HCT116 (cell line): ENCODE results near the gene RNF208. TPM values are rescaled to one million over a fixed set of nuclear protein-coding genes. Genes with fewer than 3 reads are reported as not detected.

ENCODE experiments used
- ATAC-seq: fragments of 200-7000 bp; cut with Tn5 transposase; 2 replicates; pipeline ENCODE4 v1.9.1; 2020; ENCODE audit warnings: mild to moderate bottlenecking, moderate library complexity
- BruUV-seq: library from RNA; stranded (reverse); fragments of 400-500 nt; replicated peaks from 2 replicates; lab custom pipeline; 2021; lab: Mats Ljungman, UMichigan
- CTCF ChIA-PET: fragments of 300-600 bp; sonication (Branson Sonifier 250); formaldehyde crosslinking; loops from one replicate; lab custom pipeline; 2021; ENCODE audit warnings: antibody characterized with exemption; lab: Charles Lee
- POLR2A ChIA-PET: fragments of 300-600, 350-600 bp; sonication (Branson Sonifier 250); formaldehyde crosslinking; loops from one replicate; lab custom pipeline; 2021; ENCODE audit warnings: antibody characterized with exemption; lab: Charles Lee
- RAD21 ChIA-PET, 2 experiments: fragments of 300-600 bp; sonication (Branson Sonifier 250); formaldehyde crosslinking; loops; one replicate each; lab custom pipeline; 2023; ENCODE audit warnings: low total read pairs in 2 of 2; ENCODE audit not compliant: uncharacterized antibody in 2 of 2, unreplicated experiment in 2 of 2, low non-redundant PET in 1 of 2; lab: Charles Lee
- DNase-seq: peaks from one replicate; pipeline ENCODE4 v3.0.0-alpha.2; 2010; ENCODE audit warnings: low read depth, low spot score
- H2AFZ ChIP-seq: fragments of 200-600 bp; shearing (Covaris generic), sonication (generic); 2 replicates; pipeline ENCODE4 v1.6.1; 2017; ENCODE audit warnings: low read depth, mixed run types, mixed read lengths, antibody characterized with exemption, low read length; ENCODE audit not compliant: poor library complexity, severe bottlenecking
- H3K27ac ChIP-seq: 2 replicates; pipeline ENCODE4 v1.5.1; 2012; ENCODE audit warnings: low read depth, low read length
- H3K27me3 ChIP-seq: fragments of 200-600 bp; sonication (generic); 2 replicates; pipeline ENCODE4 v1.6.1; 2016; ENCODE audit warnings: mixed run types, low read length, mixed read lengths; ENCODE audit not compliant: insufficient read depth
- H3K36me3 ChIP-seq, 2 experiments: fragments of 200-500 bp in 1 of 2; fragments of 200-600 bp in 1 of 2; sonication (Bioruptor generic) in 1 of 2; sonication (generic) in 1 of 2; 2 replicates each; pipeline versions ENCODE4 v1.5.1 to v1.6.1; 2014 to 2016; ENCODE audit warnings: low read length in 2 of 2, inconsistent platforms in 1 of 2, mixed read lengths in 1 of 2, mixed run types in 1 of 2; ENCODE audit not compliant: insufficient read depth in 2 of 2, control insufficient read depth in 1 of 2
- H3K4me1 ChIP-seq, 2 experiments: fragments of 200-600 bp in 1 of 2; sonication (generic) in 1 of 2; 2 replicates each; pipeline versions ENCODE4 v1.5.1 to v1.6.1; 2012 to 2017; ENCODE audit warnings: low read length in 2 of 2, inconsistent platforms in 1 of 2, mild to moderate bottlenecking in 1 of 2, mixed read lengths in 1 of 2, mixed run types in 1 of 2, moderate library complexity in 1 of 2; ENCODE audit not compliant: insufficient read depth in 2 of 2, control insufficient read depth in 1 of 2
- H3K4me2 ChIP-seq: fragments of 200-600 bp; sonication (generic); 2 replicates; pipeline ENCODE4 v1.6.1; 2017; ENCODE audit warnings: mixed run types, low read length, mixed read lengths
- H3K4me3 ChIP-seq, 2 experiments: fragments of 200-600 bp in 1 of 2; sonication (generic) in 1 of 2; replicated peaks in 1 of 2; 2 replicates each; pipeline ENCODE4 v1.5.1; 2011 to 2016; ENCODE audit warnings: low read length in 2 of 2, control low read depth in 1 of 2, low read depth in 1 of 2, mild to moderate bottlenecking in 1 of 2, mixed read lengths in 1 of 2, mixed run types in 1 of 2
- H3K79me2 ChIP-seq: fragments of 200-600 bp; sonication (generic); 2 replicates; pipeline ENCODE4 v1.6.1; 2017; ENCODE audit warnings: mild to moderate bottlenecking, mixed run types, low read length, moderate library complexity, mixed read lengths; ENCODE audit not compliant: insufficient read depth
- H3K9ac ChIP-seq: fragments of 200-600 bp; sonication (generic); 2 replicates; pipeline ENCODE4 v1.6.1; 2016; ENCODE audit warnings: low read length, mixed read lengths
- H3K9me2 ChIP-seq: fragments of 200-600 bp; sonication (generic), shearing (Covaris generic); 2 replicates; pipeline ENCODE4 v1.6.1; 2017; ENCODE audit warnings: mixed run types, mild to moderate bottlenecking, moderate library complexity; ENCODE audit not compliant: insufficient read depth
- H3K9me3 ChIP-seq, 2 experiments: fragments of 200-500 bp in 1 of 2; fragments of 200-600 bp in 1 of 2; sonication (Bioruptor generic) in 1 of 2; sonication (generic) in 1 of 2; 2 replicates each; pipeline ENCODE4 v1.6.1; 2014 to 2017; ENCODE audit warnings: low read length in 2 of 2, mixed read lengths in 2 of 2, inconsistent platforms in 1 of 2, low read depth in 1 of 2, mild to moderate bottlenecking in 1 of 2, mixed run types in 1 of 2, moderate library complexity in 1 of 2; ENCODE audit not compliant: control insufficient read depth in 1 of 2, insufficient read depth in 1 of 2
- H4K20me1 ChIP-seq: fragments of 200-600 bp; sonication (generic), shearing (Covaris generic); 2 replicates; pipeline ENCODE4 v1.6.1; 2017; ENCODE audit warnings: mixed run types, mild to moderate bottlenecking, moderate library complexity; ENCODE audit not compliant: insufficient read depth
- ATF3 ChIP-seq: IDR thresholded peaks from 2 replicates; pipeline ENCODE4 v1.6.1; 2012
- MAX ChIP-seq: IDR thresholded peaks from 2 replicates; pipeline ENCODE4 v1.6.1; 2012
- RAD21 ChIP-seq: IDR thresholded peaks from 2 replicates; pipeline ENCODE4 v1.6.1; 2012; ENCODE audit warnings: low read depth, mild to moderate bottlenecking
- SRF ChIP-seq: IDR thresholded peaks from 2 replicates; pipeline ENCODE4 v1.6.1; 2012; ENCODE audit warnings: low read depth
- intact Hi-C: fragments of 100-400 bp; cut with micrococcal nuclease; formaldehyde crosslinking; loops from 2 replicates; pipeline ENCODE4 v1.10.0; 2022
- total RNA-seq: library from RNA; stranded (reverse); gene quantifications from one replicate; pipeline ENCODE4 v1.2.1, GENCODE V29; 2021; ENCODE audit not compliant: unreplicated experiment

RNF208 gene
- total RNA-seq, 1 experiment from 2014 or later = 26.1 TPM

GRCh38 chr9:137224830-137225694 is 3.0 kb upstream of the RNF208 start, which contains the start of gene CYSRT1:
Gene CYSRT1, plus strand, starts transcription at chr9:137225174. Its CDS starts 448 bp downstream, at chr9:137225622.
- H3K36me3 ChIP-seq = no peaks in the 10 kb centered on the region
- H3K9me2 ChIP-seq = no peaks in the 10 kb centered on the region
- POLR2A ChIA-PET = interaction anchor here (0.6 to 1.4 kb wide), 4 partner anchors 8 to 62 kb away, joined by 3 to 6 read pairs (median 4); a partner anchor contains a TSS
- ATAC-seq (no peak), DNase-seq (no peak)
- no peak within 1 kb of the TSS for H2AFZ ChIP-seq
- H3K27ac ChIP-seq = peak within 1 kb of the TSS; percentile 88
- H3K27me3 ChIP-seq = no peaks in the 10 kb centered on the region
- H3K4me1 ChIP-seq = peaks cover 44 to 71% of the 10 kb centered on the region in 2 experiments
- H3K9me3 ChIP-seq = no peaks in the 10 kb centered on the region
- peak within 1 kb of the TSS; percentile 82 to 99 for H3K4me3 ChIP-seq
- intact Hi-C loops = loop anchor here (5.0 to 10.0 kb wide), 3 partner anchors 38 to 440 kb away; partner anchors contain the start of genes ANAPC2, NPDC1 and SSNA1
- H3K4me2 ChIP-seq = peak within 1 kb of the TSS; percentile 99
- TF ChIP-seq MAX (no peak), RAD21 (no peak), ATF3 (no peak), SRF (no peak)
- TSS peak; percentile 53 for BruUV-seq
- RAD21 ChIA-PET = interaction anchor here in 1 of 2 experiments (0.6 kb wide), 1 partner anchor 94 kb away, joined by 3 read pairs; no protein-coding TSS in a partner anchor
- CTCF ChIA-PET = interaction anchor here (1.0 to 4.7 kb wide), 5 partner anchors 12 to 178 kb away, joined by 3 to 43 read pairs (median 8); partner anchors contain the start of genes ANAPC2, NPDC1 and SSNA1
- H4K20me1 ChIP-seq = no peaks in the 10 kb centered on the region
- peak within 1 kb of the TSS; percentile 97 for H3K9ac ChIP-seq
- H3K79me2 ChIP-seq = no peaks in the 10 kb centered on the region
